ENCODE results near the gene TCTN2. TPM values are rescaled to one million over a fixed set of nuclear protein-coding genes. Genes with fewer than 3 reads are reported as not detected.

Gene TCTN2
- total RNA-seq, 2 experiments from 2014 or later, result 4.7 to 7.8 TPM

GRCh38 chr12:123757561-123757960 lies 86.6 kb downstream of the TCTN2 start:
- POLR2A ChIA-PET, result interaction anchor here (0.6 to 0.7 kb wide), 2 partner anchors 58 to 229 kb away, joined by 4 to 5 read pairs; no protein-coding TSS in a partner anchor

More at GRCh38 chr12:123757561-123757960, 86.6 kb downstream of the TCTN2 start:
- intact Hi-C loops (cut with micrococcal nuclease; ENCODE audit: unreplicated experiment), result no loop called here
- no peak overlapping the region for H3K27ac ChIP-seq (ENCODE audit: low read depth, low read length, poor library complexity, severe bottlenecking)
- no peak overlapping the region for H3K4me2 ChIP-seq (ENCODE audit: low read length)
- peaks cover 63% of the 10 kb centered on the region for H3K36me3 ChIP-seq (ENCODE audit: insufficient read depth, low read length)
- H3K9me2 ChIP-seq (ENCODE audit: insufficient read depth, low read length), result no peaks in the 10 kb centered on the region
- no peaks in the 10 kb centered on the region for H4K20me1 ChIP-seq (ENCODE audit: insufficient read depth, low read length)
- H3K4me1 ChIP-seq (ENCODE audit: insufficient read depth, low read length, poor library complexity, severe bottlenecking), result no peaks in the 10 kb centered on the region
- CTCF ChIA-PET (ENCODE audit: unreplicated experiment), result no interaction called here
- no peak for DNase-seq (ENCODE audit: low spot score)
- H3K79me2 ChIP-seq (ENCODE audit: insufficient read depth, low read depth, low read length), result no peaks in the 10 kb centered on the region
- H3K4me3 ChIP-seq (ENCODE audit: low read depth, low read length, poor library complexity, severe bottlenecking), result no peak overlapping the region
- TF ChIP-seq EZH2phosphoT487 (IDR thresholded peaks at IDR 0.05; ENCODE audit: borderline replicate concordance, low read depth, low read length) (no peak), CTCF (conservative IDR thresholded peaks at IDR 0.05; ENCODE audit: low read length) (no peak)
- H2AFZ ChIP-seq (ENCODE audit: low read length), result no peak overlapping the region
- no TSS peak for BruUV-seq (replicated peaks)
- no peaks in the 10 kb centered on the region for H3K9me3 ChIP-seq (ENCODE audit: low read length)

Other genes with a start within 250 kb of the TCTN2 start
- 3.4 and 4.0 TPM in 2 replicates for gene RILPL2, start 234.4 kb upstream of the TCTN2 start, total RNA-seq (2014; rRNA removed; shearing (Covaris generic))
- 5.5 and 6.8 TPM in 2 replicates for gene RILPL2, start 234.4 kb upstream of the TCTN2 start, total RNA-seq (2022)
- 31.3 and 43.7 TPM in 2 replicates for gene SNRNP35, start 213.0 kb upstream of the TCTN2 start, total RNA-seq (2014; rRNA removed; shearing (Covaris generic))
- gene SNRNP35, start 213.0 kb upstream of the TCTN2 start, total RNA-seq (2022), result 29.3 and 32.9 TPM in 2 replicates
- 0.05 and 0.38 TPM in 2 replicates for gene RILPL1, start 137.4 kb upstream of the TCTN2 start, total RNA-seq (2014; rRNA removed; shearing (Covaris generic))
- 0.74 and 0.86 TPM in 2 replicates for gene RILPL1, start 137.4 kb upstream of the TCTN2 start, total RNA-seq (2022)
- 89.3 and 94.9 TPM in 2 replicates for gene TMED2, start 86.6 kb upstream of the TCTN2 start, total RNA-seq (2014; rRNA removed; shearing (Covaris generic))
- 146 and 154 TPM in 2 replicates for gene TMED2, start 86.6 kb upstream of the TCTN2 start, total RNA-seq (2022)
- gene DDX55, start 69.0 kb upstream of the TCTN2 start, total RNA-seq (2014; rRNA removed; shearing (Covaris generic)), result 56.6 and 78.6 TPM in 2 replicates
- 44.2 and 48.7 TPM in 2 replicates for gene DDX55, start 69.0 kb upstream of the TCTN2 start, total RNA-seq (2022)
- 60.3 and 93.4 TPM in 2 replicates for gene EIF2B1, start 37.4 kb upstream of the TCTN2 start, total RNA-seq (2014; rRNA removed; shearing (Covaris generic))
- 69.8 and 72.8 TPM in 2 replicates for gene EIF2B1, start 37.4 kb upstream of the TCTN2 start, total RNA-seq (2022)
- 14.3 and 18.1 TPM in 2 replicates for gene GTF2H3, start 37.3 kb upstream of the TCTN2 start, total RNA-seq (2014; rRNA removed; shearing (Covaris generic))
- 49.1 and 51.5 TPM in 2 replicates for gene GTF2H3, start 37.3 kb upstream of the TCTN2 start, total RNA-seq (2022)
- 44.2 and 52.8 TPM in 2 replicates for gene ATP6V0A2, start 41.2 kb downstream of the TCTN2 start, total RNA-seq (2014; rRNA removed; shearing (Covaris generic))
- 59.0 and 68.1 TPM in 2 replicates for gene ATP6V0A2, start 41.2 kb downstream of the TCTN2 start, total RNA-seq (2022)
- 0.19 TPM in 1 of 2 replicates, not detected in the other for gene DNAH10, start 91.2 kb downstream of the TCTN2 start, total RNA-seq (2014; rRNA removed; shearing (Covaris generic))
- gene DNAH10, start 91.2 kb downstream of the TCTN2 start, total RNA-seq (2022), result 0.04 and 0.11 TPM in 2 replicates